Suprapubic skin (tissue), 3 donors: Measurements from ENCODE around the gene CCDC127.

Source experiments
- EP300 ChIP-seq: sonication (generic); formaldehyde crosslinking; IDR thresholded peaks from one replicate; pipeline ENCODE4 v1.6.1; 2017; ENCODE audit warnings: antibody characterized with exemption
- POLR2A ChIP-seq, 2 donors: fragments of 450-650 bp; IDR thresholded peaks; one replicate each; pipeline ENCODE4 v1.6.1; 2017; ENCODE audit warnings: antibody characterized with exemption in 2 of 2, mild to moderate bottlenecking in 2 of 2, moderate library complexity in 2 of 2
- TF ChIP-seq, protein P1 (sequence below), 2 donors: fragments of 200-600 bp in 1 of 2; fragments of 450-650 bp in 1 of 2; sonication (generic) in 1 of 2; IDR thresholded peaks; one replicate each; pipeline ENCODE4 v1.5.1; 2016 to 2019; ENCODE audit warnings: antibody characterized with exemption in 2 of 2, mild to moderate bottlenecking in 1 of 2, moderate library complexity in 1 of 2

DNA sequence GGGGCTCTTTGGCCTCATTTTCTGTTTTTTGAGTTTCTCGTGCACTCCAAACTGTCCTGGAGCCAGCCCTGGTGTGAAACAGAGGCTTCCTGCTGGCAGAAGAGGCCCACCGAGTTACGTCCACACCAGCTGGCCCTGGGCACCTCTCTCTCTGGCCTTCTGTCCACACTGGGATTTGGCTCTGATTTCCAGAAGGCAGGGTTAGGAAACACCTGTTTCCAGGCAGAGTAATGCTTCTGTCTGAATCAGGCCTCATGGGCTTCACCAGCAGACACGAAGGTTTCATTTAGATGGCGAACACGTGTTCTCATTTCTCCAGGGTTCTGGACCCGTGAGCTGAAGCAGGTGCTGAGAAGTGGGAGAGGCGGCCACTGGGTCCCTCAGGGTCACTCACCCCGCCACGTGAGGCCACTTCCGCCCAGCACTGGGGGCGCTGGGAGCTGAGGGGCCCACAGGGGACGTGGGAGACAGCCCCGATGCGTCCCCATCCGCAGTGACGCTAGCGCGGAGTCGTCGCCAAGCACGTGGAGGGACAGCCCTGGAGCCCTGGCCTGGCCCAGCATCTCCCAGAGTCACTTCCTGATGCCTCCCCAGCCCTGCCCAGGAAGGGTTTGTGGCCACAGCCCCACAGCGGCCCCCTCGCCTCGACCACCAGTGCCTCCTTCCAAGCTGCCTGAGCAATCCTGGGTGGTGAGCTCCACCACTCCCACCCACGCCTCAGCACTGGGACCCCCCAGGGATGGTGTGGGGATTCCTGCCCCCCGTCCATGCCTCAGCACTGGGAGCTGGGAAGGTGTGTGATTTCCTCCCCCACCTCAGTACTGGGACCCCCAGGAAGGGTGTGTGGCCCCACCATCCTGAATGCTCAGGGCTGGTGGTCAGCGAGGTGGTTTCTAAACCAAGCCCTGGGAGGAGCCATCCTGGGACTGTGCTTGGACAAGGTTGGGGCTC is 31.6 kb downstream of the CCDC127 start:
- TF ChIP-seq, protein P1, sequence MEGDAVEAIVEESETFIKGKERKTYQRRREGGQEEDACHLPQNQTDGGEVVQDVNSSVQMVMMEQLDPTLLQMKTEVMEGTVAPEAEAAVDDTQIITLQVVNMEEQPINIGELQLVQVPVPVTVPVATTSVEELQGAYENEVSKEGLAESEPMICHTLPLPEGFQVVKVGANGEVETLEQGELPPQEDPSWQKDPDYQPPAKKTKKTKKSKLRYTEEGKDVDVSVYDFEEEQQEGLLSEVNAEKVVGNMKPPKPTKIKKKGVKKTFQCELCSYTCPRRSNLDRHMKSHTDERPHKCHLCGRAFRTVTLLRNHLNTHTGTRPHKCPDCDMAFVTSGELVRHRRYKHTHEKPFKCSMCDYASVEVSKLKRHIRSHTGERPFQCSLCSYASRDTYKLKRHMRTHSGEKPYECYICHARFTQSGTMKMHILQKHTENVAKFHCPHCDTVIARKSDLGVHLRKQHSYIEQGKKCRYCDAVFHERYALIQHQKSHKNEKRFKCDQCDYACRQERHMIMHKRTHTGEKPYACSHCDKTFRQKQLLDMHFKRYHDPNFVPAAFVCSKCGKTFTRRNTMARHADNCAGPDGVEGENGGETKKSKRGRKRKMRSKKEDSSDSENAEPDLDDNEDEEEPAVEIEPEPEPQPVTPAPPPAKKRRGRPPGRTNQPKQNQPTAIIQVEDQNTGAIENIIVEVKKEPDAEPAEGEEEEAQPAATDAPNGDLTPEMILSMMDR (IDR thresholded peaks at IDR 0.05), result no peak
- TF ChIP-seq POLR2A (IDR thresholded peaks at IDR 0.05) (no peak), EP300 (no peak)
